ENCODE data around the gene APLP1.

- no peak for TF ChIP-seq CTCF (IDR thresholded peaks at IDR 0.05; ENCODE audit: low read depth, low read length, missing input control)
- TF ChIP-seq TAF1 (conservative IDR thresholded peaks at IDR 0.05), result no peak
- no peak for TF ChIP-seq JUND (IDR thresholded peaks at IDR 0.05)
- TF ChIP-seq MAX (IDR thresholded peaks at IDR 0.05), result no peak
- TF ChIP-seq GABPA (IDR thresholded peaks at IDR 0.05 in 1 of 2, conservative IDR thresholded peaks at IDR 0.05 in 1 of 2), result no peak
- TF ChIP-seq ATF3 (IDR thresholded peaks at IDR 0.05), result no peak
- no peak for TF ChIP-seq YY1 (IDR thresholded peaks at IDR 0.05)
- TF ChIP-seq EGR1 (IDR thresholded peaks at IDR 0.05; ENCODE audit: low read depth in 2 of 2), result no peak
- no peak for TF ChIP-seq ZBTB33 (IDR thresholded peaks at IDR 0.05)
- TF ChIP-seq REST (IDR thresholded peaks at IDR 0.05), result no peak
- TF ChIP-seq RXRA (IDR thresholded peaks at IDR 0.05), result no peak
- TF ChIP-seq FOXA2 (IDR thresholded peaks at IDR 0.05), result no peak
- TF ChIP-seq RAD21 (IDR thresholded peaks at IDR 0.05), result no peak
- no peak for TF ChIP-seq FOXA1 (IDR thresholded peaks at IDR 0.05)
Observed at GRCh38 chr19:35885904-35886303, 17.5 kb downstream of the APLP1 start.

Measured in liver (tissue), 3 donors.